ENCODE data around the gene SYNPO2. TPM values are rescaled to one million over a fixed set of nuclear protein-coding genes. Genes with fewer than 3 reads are reported as not detected.

SYNPO2 gene
- total and polyA plus RNA-seq, 2 of the 8 experiments (the other 6 are each of a cell fraction or from before 2014, with no cell fraction given) = 0.50 to 4.2 TPM

GRCh38 chr4:118915468-118915867 lies 26.8 kb downstream of the SYNPO2 start (continued):
- no peak for TF ChIP-seq ATF2 (IDR thresholded peaks at IDR 0.05; ENCODE audit: low read length)
- no peak for TF ChIP-seq BACH1 (IDR thresholded peaks at IDR 0.05; ENCODE audit: low read length)
- no peak for TF ChIP-seq RAD21 (IDR thresholded peaks at IDR 0.05 in 1 of 2, conservative IDR thresholded peaks at IDR 0.05 in 1 of 2; ENCODE audit: low read depth in 2 of 2, low read length in 2 of 2)
- no peak for TF ChIP-seq ASH2L (IDR thresholded peaks at IDR 0.05; ENCODE audit: low read length)
- no peak for TF ChIP-seq HDAC6 (IDR thresholded peaks at IDR 0.05; ENCODE audit: low read depth, low read length)
- no peak for TF ChIP-seq USF2 (IDR thresholded peaks at IDR 0.05; ENCODE audit: low read length)
- TF ChIP-seq SIX5 (IDR thresholded peaks at IDR 0.05; ENCODE audit: low read depth, low read length) = no peak
- TF ChIP-seq ATF3 (IDR thresholded peaks at IDR 0.05; ENCODE audit: insufficient read depth, low read depth, low read length) = no peak
- TF ChIP-seq RXRA (IDR thresholded peaks at IDR 0.05; ENCODE audit: insufficient read depth, low read depth, low read length) = no peak
- TF ChIP-seq CBX5 (IDR thresholded peaks at IDR 0.05; ENCODE audit: low read depth, low read length) = no peak

All from H1 (cell line).